ENCODE results near the gene ERF. TPM values are rescaled to one million over a fixed set of nuclear protein-coding genes. Genes with fewer than 3 reads are reported as not detected.

The ERF gene
- total RNA-seq, 2 donors from 2014 or later = 29.5 to 47.8 TPM

DNA sequence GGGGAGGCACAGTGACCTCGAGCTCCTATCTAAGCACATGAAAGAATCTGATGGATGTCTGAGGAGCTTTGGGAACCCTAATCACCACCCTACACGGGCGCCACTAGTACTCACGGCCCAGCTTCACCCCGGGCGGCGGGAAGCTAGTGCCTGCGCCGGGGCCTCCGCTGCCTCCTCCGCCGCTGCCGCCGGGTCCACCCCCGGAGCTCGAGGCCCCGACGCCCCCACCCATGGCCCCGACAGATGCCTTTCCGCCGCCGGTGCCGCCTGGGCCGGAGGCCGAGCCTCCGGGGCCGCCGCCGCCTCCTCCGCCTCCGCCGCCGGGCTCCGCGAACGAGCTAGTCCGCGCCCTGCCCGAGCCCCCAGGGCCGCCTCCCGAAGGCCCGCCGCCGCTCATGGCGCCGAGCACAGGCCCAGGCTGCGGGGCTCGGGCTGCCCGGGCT is 12.8 kb downstream of the ERF start:
- DNase-seq (ENCODE audit: low spot score) (peak; percentile 66), ATAC-seq (peak in 1 of 2 donors; percentile 1)
- Mint-ChIP-seq H3K36me3 (peaks cover 6% of the 10 kb centered on the region), H3K4me3 (peak overlapping the region; percentile 92), H3K9me3 (no peaks in the 10 kb centered on the region), H3K4me1 (ENCODE audit: low read depth in 2 of 2) (peaks cover 36 to 57% of the 10 kb centered on the region in 2 donors), H3K27ac (peak overlapping the region; percentile 96 to 97), H3K27me3 (no peaks in the 10 kb centered on the region)

DNA sequence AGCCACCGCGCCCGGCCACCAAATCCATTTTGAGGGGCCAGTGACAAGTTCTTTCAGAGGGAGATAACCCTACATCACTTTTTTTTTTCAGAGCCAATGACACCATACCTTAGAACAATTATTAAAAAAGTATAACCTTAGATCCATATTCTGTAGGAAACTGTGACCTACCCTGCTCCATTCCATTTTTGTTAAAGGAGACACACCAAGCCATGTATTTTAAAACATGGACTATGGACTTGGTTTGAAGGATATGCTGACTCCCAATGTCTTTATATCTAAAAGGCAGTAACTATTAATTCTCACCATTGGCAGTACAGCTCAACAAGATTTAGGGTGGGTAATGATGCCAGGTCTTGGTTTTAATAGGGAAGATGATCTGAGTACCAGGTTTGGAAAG is 13.6 kb downstream of the ERF start:
- Mint-ChIP-seq H3K36me3 (peaks cover 6% of the 10 kb centered on the region), H3K4me3 (peak overlapping the region; percentile 91), H3K9me3 (no peaks in the 10 kb centered on the region), H3K4me1 (ENCODE audit: low read depth in 2 of 2) (peaks cover 40 to 57% of the 10 kb centered on the region in 2 donors), H3K27ac (peak overlapping the region; percentile 96 to 97), H3K27me3 (no peaks in the 10 kb centered on the region)
- no peak for DNase-seq (ENCODE audit: low spot score)
- ATAC-seq = no peak

DNA sequence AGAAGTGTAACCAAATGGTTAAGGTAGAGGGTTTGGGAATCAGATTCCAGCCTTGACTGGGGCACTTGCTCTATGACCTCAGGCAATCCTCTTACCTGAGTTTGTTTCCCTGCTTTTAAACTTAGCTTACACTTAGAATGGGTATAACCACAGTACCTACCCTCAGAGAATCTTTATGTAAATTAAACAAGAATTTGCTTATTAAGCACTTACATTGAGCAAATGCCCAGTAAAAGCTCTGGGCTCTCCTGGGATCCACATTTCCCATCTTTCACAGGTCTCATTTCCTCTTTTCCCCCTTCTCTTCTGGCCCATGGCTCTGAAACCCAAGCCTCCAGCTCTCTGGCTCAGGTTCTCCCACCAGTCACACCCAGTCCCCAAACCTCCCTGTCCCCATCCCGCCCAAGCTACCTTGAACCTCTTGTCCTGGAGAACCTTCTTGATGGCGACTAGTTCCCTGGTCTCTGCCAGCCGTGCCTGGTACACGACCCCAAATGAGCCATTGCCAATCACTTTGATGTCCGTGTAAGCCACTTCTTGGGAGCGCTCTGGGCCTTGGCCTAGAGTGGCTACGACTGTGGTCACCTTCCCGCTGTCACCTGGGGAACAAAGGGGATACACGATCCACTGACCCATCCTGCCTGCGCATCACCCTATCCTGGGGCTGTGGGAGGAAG is 15.2 kb downstream of the ERF start:
- H3K27ac Mint-ChIP-seq = peak overlapping the region; percentile 96 to 97
- ATAC-seq (no peak), DNase-seq (ENCODE audit: low spot score) (no peak)
- H3K4me1 Mint-ChIP-seq (ENCODE audit: low read depth in 2 of 2) = peaks cover 43 to 49% of the 10 kb centered on the region in 2 donors
- H3K36me3 Mint-ChIP-seq = peaks cover 6% of the 10 kb centered on the region
- peak overlapping the region; percentile 38 for H3K4me3 Mint-ChIP-seq
- H3K9me3 Mint-ChIP-seq = no peaks in the 10 kb centered on the region
- H3K27me3 Mint-ChIP-seq = no peaks in the 10 kb centered on the region

DNA sequence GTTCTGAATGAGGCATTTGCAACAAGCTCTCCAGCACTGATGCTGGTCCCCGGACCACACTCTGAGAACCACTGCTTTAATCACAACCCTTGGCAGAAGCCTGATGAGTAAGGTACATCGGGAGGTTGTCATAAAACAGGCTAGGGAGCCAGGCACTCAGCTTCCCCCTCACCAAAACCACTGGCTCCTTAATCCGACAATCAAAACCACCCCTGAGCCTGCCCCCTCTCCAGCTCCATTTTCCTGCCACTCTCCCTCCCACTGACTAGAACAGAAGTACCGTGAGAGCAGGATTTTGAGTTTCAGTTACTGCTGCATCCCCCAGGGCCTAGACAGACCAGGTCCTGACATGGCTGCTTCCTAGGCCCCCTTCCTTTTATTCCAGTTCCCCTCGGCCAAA is 19.7 kb downstream of the ERF start:
- DNase-seq (ENCODE audit: low spot score) (no peak), ATAC-seq (no peak)
- Mint-ChIP-seq H3K27ac (peak overlapping the region; percentile 33 to 49), H3K36me3 (peaks cover 3% of the 10 kb centered on the region), H3K27me3 (no peaks in the 10 kb centered on the region), H3K4me3 (no peak overlapping the region), H3K4me1 (ENCODE audit: low read depth in 2 of 2) (peaks cover 19 to 34% of the 10 kb centered on the region in 2 donors), H3K9me3 (no peaks in the 10 kb centered on the region)

DNA sequence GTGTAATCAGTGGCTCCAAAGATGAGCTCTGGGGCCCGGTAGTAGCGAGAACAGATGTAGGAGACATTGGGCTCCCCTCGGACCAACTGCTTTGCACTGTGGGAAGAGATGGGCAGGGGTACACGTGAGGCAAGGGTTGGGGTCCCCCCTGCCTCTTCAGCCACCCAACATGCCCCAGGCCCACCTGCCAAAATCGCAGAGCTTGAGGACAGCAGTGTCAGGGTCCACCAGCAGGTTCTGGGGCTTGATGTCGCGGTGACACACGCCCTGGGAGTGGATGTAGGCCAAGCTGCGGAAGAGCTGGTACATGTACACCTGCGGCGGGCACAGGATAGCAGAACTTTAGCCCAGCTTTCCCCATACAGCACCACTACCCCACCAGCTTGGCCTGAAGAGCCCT is 20.6 kb downstream of the ERF start:
- H3K36me3 Mint-ChIP-seq = no peaks in the 10 kb centered on the region
- DNase-seq (ENCODE audit: low spot score) = no peak
- H3K4me1 Mint-ChIP-seq (ENCODE audit: low read depth in 2 of 2) = peaks cover 10 to 31% of the 10 kb centered on the region in 2 donors
- H3K9me3 Mint-ChIP-seq = no peaks in the 10 kb centered on the region
- no peaks in the 10 kb centered on the region for H3K27me3 Mint-ChIP-seq
- no peak for ATAC-seq
- H3K4me3 Mint-ChIP-seq = no peak overlapping the region
- H3K27ac Mint-ChIP-seq = no peak overlapping the region

DNA sequence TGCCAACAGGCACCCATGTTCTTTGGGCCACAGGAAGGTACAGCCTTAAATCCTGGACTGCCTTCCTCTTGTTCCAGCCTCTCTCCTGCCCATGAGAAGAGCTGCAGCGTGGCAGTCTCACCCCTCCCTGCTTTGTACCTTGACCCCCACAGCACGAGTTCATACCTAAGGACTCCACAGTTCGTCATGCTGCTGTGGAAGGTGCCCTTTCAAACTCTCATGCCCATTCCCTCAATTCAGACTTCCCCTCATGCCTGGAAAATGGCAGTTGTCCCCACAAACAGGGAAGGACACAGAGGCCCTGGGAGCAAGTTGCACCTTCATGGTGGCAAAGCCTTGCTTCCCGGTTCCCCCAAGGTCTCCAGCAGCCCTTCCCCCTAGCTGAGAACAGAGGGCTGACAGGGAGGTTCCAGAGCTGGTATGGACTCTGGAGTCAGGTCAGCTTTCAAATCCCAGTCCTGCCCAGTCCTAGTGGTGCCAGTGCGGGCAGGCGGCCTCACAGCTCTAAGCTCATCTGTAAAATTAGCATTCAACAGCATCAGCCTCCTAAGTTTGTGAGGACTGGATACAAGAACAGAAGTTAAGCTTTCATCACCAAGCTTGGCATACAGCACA is 21.1 kb downstream of the ERF start:
- Mint-ChIP-seq H3K4me3 (no peak overlapping the region), H3K27me3 (no peaks in the 10 kb centered on the region), H3K4me1 (ENCODE audit: low read depth in 2 of 2) (peaks cover 7 to 29% of the 10 kb centered on the region in 2 donors), H3K9me3 (no peaks in the 10 kb centered on the region), H3K36me3 (no peaks in the 10 kb centered on the region), H3K27ac (peak overlapping the region in 1 of 2 donors; percentile 61)
- no peak for DNase-seq (ENCODE audit: low spot score)
- ATAC-seq = no peak

DNA sequence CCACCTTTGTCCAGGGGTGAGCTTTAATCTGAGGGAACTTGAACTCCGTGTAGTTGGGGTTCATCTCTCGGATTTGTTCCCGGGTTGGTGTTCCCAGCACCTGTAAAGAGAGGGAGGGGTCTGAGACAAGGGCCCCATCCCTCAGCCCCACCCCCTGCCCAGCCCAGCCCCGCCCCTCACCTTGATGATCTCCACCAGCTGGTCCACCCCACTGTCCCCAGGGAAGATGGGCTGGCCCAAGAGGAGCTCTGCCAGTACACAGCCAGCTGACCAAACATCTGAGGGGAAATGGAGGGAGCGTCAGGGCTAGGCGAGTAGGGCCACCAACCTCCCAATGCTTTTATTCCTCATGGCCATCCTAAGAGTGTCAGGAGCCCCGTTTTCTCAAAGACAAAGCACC is 21.8 kb downstream of the ERF start:
- Mint-ChIP-seq H3K4me1 (ENCODE audit: low read depth in 2 of 2) (peaks cover 9 to 33% of the 10 kb centered on the region in 2 donors), H3K27me3 (no peaks in the 10 kb centered on the region), H3K36me3 (no peaks in the 10 kb centered on the region), H3K4me3 (no peak overlapping the region), H3K9me3 (no peaks in the 10 kb centered on the region), H3K27ac (no peak overlapping the region)
- ATAC-seq (no peak), DNase-seq (ENCODE audit: low spot score) (no peak)

DNA sequence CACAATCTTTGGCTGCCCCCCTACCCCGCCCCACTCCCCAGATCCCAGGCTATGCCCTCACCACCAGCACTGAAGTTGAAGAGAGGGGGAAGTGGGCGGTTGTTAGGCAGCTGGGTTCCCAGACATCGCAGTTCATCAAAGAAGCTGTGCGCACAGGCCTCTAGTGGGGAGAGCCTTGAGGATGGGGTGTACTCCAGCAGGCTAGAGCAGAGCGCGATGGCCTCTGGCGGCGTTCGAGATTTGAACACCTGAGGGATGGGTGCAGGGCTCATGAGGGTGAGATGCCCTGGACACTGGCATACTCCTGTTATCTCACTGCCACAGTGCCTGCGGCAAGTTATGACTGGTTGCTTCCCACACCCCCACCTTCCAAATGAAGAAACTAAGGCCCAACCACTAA is 22.5 kb downstream of the ERF start:
- no peak overlapping the region for H3K27ac Mint-ChIP-seq
- no peaks in the 10 kb centered on the region for H3K36me3 Mint-ChIP-seq
- no peak for ATAC-seq

DNA sequence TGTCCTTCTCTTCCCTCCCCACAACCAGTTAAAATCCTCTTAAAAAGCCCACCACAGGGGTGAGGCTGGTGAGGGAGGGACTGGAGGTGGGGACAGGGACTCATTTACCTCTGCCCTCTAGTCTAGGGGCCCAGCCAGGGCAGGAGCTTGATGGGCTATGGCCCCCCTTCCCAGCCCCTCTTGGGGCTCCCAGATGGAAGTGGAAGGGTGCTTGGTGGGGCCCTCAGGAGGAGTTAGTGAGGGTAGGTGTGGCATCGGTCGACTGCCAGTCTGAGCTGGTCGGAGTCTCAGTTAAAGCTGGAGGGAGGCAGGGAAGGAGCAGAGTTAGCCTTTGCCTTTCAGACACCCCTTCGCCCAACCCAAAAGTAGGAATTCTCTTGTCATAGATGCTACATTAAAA is 24.4 kb downstream of the ERF start:
- no peak overlapping the region for H3K4me3 Mint-ChIP-seq
- DNase-seq (ENCODE audit: low spot score) (no peak), ATAC-seq (no peak)
- peaks cover 4% of the 10 kb centered on the region for H3K36me3 Mint-ChIP-seq
- H3K27ac Mint-ChIP-seq = no peak overlapping the region
- H3K27me3 Mint-ChIP-seq = no peaks in the 10 kb centered on the region
- no peaks in the 10 kb centered on the region for H3K9me3 Mint-ChIP-seq
- peaks cover 13 to 31% of the 10 kb centered on the region in 2 donors for H3K4me1 Mint-ChIP-seq (ENCODE audit: low read depth in 2 of 2)

More for the DNA sequence above, 22.5 kb downstream of the ERF start:
- H3K4me3 Mint-ChIP-seq = no peak overlapping the region
- H3K4me1 Mint-ChIP-seq (ENCODE audit: low read depth in 2 of 2) = peaks cover 9 to 34% of the 10 kb centered on the region in 2 donors
- DNase-seq (ENCODE audit: low spot score) = no peak
- no peaks in the 10 kb centered on the region for H3K9me3 Mint-ChIP-seq
- no peaks in the 10 kb centered on the region for H3K27me3 Mint-ChIP-seq

DNA sequence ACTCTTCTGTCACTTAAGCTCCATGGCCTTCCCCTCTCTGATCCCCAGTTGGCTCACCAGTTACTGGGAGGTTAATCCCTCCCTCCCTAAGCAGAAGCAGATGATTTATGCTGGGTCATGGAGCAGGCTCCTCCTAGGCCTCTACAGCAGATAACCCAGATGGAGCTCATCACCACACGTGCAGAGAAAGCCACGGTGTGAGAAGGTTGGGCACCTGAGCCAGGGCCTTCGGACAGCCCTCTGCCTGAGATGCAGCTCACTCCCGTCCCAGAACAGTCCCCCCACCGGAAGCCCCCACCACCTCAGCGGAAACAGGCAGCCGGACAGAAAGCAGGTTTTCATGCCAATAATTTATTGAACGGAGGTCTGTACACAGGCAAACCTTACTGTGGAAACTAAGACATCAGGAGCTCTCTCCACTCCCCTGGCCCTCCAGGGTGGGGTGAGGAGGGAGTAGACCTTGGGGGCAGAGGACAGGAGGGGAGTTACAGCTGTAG is 25.0 kb downstream of the ERF start:
- Mint-ChIP-seq H3K4me3 (no peak overlapping the region), H3K27ac (peak overlapping the region in 1 of 2 donors; percentile 76), H3K36me3 (peaks cover 7% of the 10 kb centered on the region), H3K4me1 (ENCODE audit: low read depth in 2 of 2) (peaks cover 9 to 27% of the 10 kb centered on the region in 2 donors), H3K9me3 (no peaks in the 10 kb centered on the region), H3K27me3 (no peaks in the 10 kb centered on the region)
- ATAC-seq = no peak
- DNase-seq (ENCODE audit: low spot score) = no peak

DNA sequence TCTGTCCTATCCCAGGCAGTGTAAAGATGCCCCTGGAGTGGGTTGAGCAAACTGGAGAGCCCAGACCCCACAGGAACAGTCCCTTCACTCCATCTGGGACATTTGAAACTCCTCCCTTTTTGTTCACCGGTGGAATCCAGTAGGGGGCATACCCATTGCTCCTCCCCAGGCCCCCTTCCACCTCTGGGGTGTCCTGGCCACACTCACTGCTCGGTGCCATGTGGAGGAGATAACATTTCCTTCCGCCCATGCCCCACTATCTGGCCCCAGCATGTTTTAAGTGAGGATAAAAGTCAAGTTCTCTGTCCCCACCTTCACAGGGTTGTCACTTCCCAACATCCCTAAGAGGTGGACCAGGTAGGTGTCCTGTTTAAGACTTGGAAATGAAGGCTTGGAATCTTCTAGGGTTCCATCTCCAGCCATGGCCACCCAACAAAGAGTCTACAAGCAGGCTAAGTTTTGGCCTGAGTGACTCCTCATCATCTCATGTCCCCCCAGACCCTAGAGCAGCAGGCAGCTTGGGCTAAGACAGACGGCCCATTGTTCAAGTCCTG is 25.6 kb downstream of the ERF start:
- peak overlapping the region in 1 of 2 donors; percentile 76 for H3K27ac Mint-ChIP-seq
- peaks cover 9 to 29% of the 10 kb centered on the region in 2 donors for H3K4me1 Mint-ChIP-seq (ENCODE audit: low read depth in 2 of 2)
- no peaks in the 10 kb centered on the region for H3K27me3 Mint-ChIP-seq
- H3K9me3 Mint-ChIP-seq = no peaks in the 10 kb centered on the region
- DNase-seq (ENCODE audit: low spot score) (no peak), ATAC-seq (no peak)
- no peak overlapping the region for H3K4me3 Mint-ChIP-seq
- peaks cover 10% of the 10 kb centered on the region for H3K36me3 Mint-ChIP-seq

DNA sequence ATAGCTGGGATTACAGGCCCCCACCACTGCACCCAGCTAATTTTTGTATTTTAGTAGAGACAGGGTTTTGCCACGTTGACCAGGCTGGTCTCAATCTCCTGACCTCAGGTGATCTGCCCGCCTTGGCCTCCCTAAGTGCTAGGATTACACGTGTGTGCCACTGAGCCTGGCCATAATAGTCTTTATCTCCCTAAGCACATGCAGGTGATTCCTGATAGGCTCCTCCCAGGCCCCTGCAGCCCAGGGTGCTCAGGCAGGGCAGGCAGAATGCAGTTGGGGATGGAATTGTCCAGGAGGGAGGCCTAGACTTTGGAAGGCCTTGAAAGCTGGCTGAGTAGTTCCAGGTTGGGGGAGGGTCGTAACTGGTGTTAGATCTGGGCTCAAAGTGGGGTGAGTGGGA is 26.3 kb downstream of the ERF start:
- peaks cover 10% of the 10 kb centered on the region for H3K36me3 Mint-ChIP-seq
- DNase-seq (ENCODE audit: low spot score) (no peak), ATAC-seq (no peak)
- H3K9me3 Mint-ChIP-seq = no peaks in the 10 kb centered on the region
- H3K4me1 Mint-ChIP-seq (ENCODE audit: low read depth in 2 of 2) = peaks cover 9 to 27% of the 10 kb centered on the region in 2 donors
- H3K27ac Mint-ChIP-seq = peak overlapping the region in 1 of 2 donors; percentile 76
- no peak overlapping the region for H3K4me3 Mint-ChIP-seq
- H3K27me3 Mint-ChIP-seq = no peaks in the 10 kb centered on the region

DNA sequence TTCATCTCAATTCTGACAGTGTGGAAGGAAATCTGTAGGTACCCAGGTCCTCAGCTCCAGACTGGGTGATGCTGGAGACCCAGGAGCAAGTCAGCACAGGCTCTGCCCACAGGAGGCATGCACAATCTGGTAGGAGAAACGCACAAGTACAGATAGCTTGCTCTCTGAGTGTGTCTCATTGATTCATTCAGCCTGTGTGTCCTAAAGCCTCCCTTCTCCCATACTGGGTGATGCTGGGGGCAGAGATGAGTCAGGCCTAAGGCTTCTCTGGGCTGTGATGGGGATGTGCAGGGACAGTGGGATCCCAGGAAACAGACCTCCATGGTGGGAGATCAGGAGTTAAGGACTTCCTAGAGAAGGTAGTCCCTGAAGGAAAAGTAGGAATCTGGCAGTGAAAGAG is 28.0 kb downstream of the ERF start:
- H3K9me3 Mint-ChIP-seq = no peaks in the 10 kb centered on the region
- no peak for ATAC-seq
- H3K4me3 Mint-ChIP-seq = no peak overlapping the region
- no peaks in the 10 kb centered on the region for H3K27me3 Mint-ChIP-seq
- H3K36me3 Mint-ChIP-seq = peaks cover 14% of the 10 kb centered on the region
- DNase-seq (ENCODE audit: low spot score) = no peak
- no peak overlapping the region for H3K27ac Mint-ChIP-seq
- peaks cover 18 to 32% of the 10 kb centered on the region in 2 donors for H3K4me1 Mint-ChIP-seq (ENCODE audit: low read depth in 2 of 2)

DNA sequence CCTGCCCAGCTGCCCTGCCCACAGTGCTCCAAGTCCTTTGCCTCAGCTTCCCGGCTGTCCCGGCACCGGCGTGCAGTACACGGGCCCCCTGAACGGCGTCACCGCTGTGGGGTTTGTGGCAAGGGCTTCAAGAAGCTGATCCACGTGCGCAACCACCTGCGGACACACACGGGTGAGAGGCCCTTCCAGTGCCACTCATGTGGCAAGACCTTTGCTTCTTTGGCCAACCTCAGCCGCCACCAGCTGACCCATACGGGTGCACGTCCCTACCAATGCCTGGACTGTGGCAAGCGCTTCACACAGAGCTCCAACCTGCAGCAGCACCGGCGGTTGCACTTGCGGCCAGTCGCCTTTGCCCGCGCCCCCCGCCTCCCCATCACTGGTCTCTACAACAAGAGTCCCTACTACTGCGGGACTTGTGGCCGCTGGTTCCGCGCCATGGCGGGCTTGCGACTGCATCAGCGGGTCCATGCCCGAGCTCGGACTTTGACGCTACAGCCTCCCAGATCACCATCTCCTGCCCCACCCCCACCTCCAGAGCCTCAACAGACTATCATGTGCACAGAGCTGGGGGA is 29.1 kb downstream of the ERF start:
- Mint-ChIP-seq H3K4me1 (ENCODE audit: low read depth in 2 of 2) (peaks cover 22 to 35% of the 10 kb centered on the region in 2 donors), H3K27me3 (no peaks in the 10 kb centered on the region), H3K36me3 (peaks cover 14% of the 10 kb centered on the region), H3K9me3 (no peaks in the 10 kb centered on the region), H3K4me3 (no peak overlapping the region), H3K27ac (no peak overlapping the region)
- ATAC-seq = no peak
- DNase-seq (ENCODE audit: low spot score) = no peak

All from natural killer cell treated with Interleukin-12 subunit alpha and Interleukin-12 subunit beta and Interleukin-15 and Interleukin-18, amount 100 ng/mL, for 72 hours (primary cell).